ENCODE measurements around the gene YIPF7.

- no peak for TF ChIP-seq EZH2 (IDR thresholded peaks at IDR 0.05; ENCODE audit: insufficient read depth, poor library complexity, severe bottlenecking)
- TF ChIP-seq EZH2phosphoT487 (IDR thresholded peaks at IDR 0.05; ENCODE audit: insufficient read depth, low read depth): no peak
These were observed 577 bp upstream of the YIPF7 start for GRCh38 chr4:44652002-44652401.
